ENCODE measurements around the gene MRC1. TPM values are rescaled to one million over a fixed set of nuclear protein-coding genes. Genes with fewer than 3 reads are reported as not detected.

The MRC1 gene
- polyA plus RNA-seq, 1 donor (not counting 4 experiments of a cell fraction or from before 2014, with no cell fraction given) = 0.01 TPM

GRCh38 chr10:17819836-17820235 lies 10.7 kb downstream of the MRC1 start:
- no peaks in the 10 kb centered on the region for H3K27me3 ChIP-seq (ENCODE audit: control insufficient read depth, extremely low read depth, insufficient read depth, low read length)
- no peaks in the 10 kb centered on the region for H3K79me2 ChIP-seq (ENCODE audit: control insufficient read depth, insufficient read depth, low read length)
- TF ChIP-seq, protein P1, sequence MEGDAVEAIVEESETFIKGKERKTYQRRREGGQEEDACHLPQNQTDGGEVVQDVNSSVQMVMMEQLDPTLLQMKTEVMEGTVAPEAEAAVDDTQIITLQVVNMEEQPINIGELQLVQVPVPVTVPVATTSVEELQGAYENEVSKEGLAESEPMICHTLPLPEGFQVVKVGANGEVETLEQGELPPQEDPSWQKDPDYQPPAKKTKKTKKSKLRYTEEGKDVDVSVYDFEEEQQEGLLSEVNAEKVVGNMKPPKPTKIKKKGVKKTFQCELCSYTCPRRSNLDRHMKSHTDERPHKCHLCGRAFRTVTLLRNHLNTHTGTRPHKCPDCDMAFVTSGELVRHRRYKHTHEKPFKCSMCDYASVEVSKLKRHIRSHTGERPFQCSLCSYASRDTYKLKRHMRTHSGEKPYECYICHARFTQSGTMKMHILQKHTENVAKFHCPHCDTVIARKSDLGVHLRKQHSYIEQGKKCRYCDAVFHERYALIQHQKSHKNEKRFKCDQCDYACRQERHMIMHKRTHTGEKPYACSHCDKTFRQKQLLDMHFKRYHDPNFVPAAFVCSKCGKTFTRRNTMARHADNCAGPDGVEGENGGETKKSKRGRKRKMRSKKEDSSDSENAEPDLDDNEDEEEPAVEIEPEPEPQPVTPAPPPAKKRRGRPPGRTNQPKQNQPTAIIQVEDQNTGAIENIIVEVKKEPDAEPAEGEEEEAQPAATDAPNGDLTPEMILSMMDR (optimal IDR thresholded peaks at IDR 0.05 in 1 of 3, IDR thresholded peaks at IDR 0.05 in 1 of 3, conservative IDR thresholded peaks at IDR 0.05 in 1 of 3; ENCODE audit: extremely low read depth in 1 of 3, insufficient read depth in 2 of 3, low read length in 3 of 3) = no peak
- no peak for TF ChIP-seq EZH2 (IDR thresholded peaks at IDR 0.05; ENCODE audit: low read length)

GRCh38 chr10:17820943-17821342 lies 11.8 kb downstream of the MRC1 start:
- Histone ChIP-seq H3K9ac (ENCODE audit: control insufficient read depth, extremely low read depth, insufficient read depth, low read length) (no peak overlapping the region), H3K9me3 (ENCODE audit: control insufficient read depth, low read depth, low read length) (no peaks in the 10 kb centered on the region), H4K20me1 (ENCODE audit: control insufficient read depth, extremely low read depth, insufficient read depth, low read length) (no peaks in the 10 kb centered on the region), H3K27me3 (ENCODE audit: control insufficient read depth, extremely low read depth, insufficient read depth, low read length) (no peaks in the 10 kb centered on the region), H3K79me2 (ENCODE audit: control insufficient read depth, insufficient read depth, low read length) (no peaks in the 10 kb centered on the region), H3K36me3 (ENCODE audit: control insufficient read depth in 2 of 2, extremely low read depth in 1 of 2, insufficient read depth in 2 of 2, low read length in 2 of 2) (no peaks in the 10 kb centered on the region), H3K4me2 (ENCODE audit: control insufficient read depth, extremely low read depth, insufficient read depth, low read depth, low read length) (no peak overlapping the region), H2AFZ (ENCODE audit: control insufficient read depth, low read length) (no peak overlapping the region), H3K4me1 (ENCODE audit: control insufficient read depth, extremely low read depth, insufficient read depth, low read length) (no peaks in the 10 kb centered on the region), H3K27ac (ENCODE audit: control insufficient read depth, insufficient read depth, low read length) (no peak overlapping the region), H3K9me1 (ENCODE audit: control insufficient read depth, extremely low read depth, insufficient read depth, low read length) (no peaks in the 10 kb centered on the region), H3K4me3 (ENCODE audit: control insufficient read depth in 2 of 3, extremely low read depth in 1 of 3, insufficient read depth in 2 of 3, low read depth in 1 of 3, low read length in 3 of 3) (no peak overlapping the region)
- no peak for DNase-seq (ENCODE audit: low read depth, low spot score)
- dilution Hi-C loops (cut with MboI; ENCODE audit: extremely low pct_ligation_motif_present, low sequenced_read_pairs) = no loop called here
- TF ChIP-seq, protein P1 (optimal IDR thresholded peaks at IDR 0.05 in 1 of 3, IDR thresholded peaks at IDR 0.05 in 1 of 3, conservative IDR thresholded peaks at IDR 0.05 in 1 of 3; ENCODE audit: extremely low read depth in 1 of 3, insufficient read depth in 2 of 3, low read length in 3 of 3) = no peak
- no peak for TF ChIP-seq EZH2 (IDR thresholded peaks at IDR 0.05; ENCODE audit: low read length)
- FAIRE-seq = no peak

More at GRCh38 chr10:17819836-17820235, 10.7 kb downstream of the MRC1 start:
- DNase-seq (ENCODE audit: low read depth, low spot score) (no peak), FAIRE-seq (no peak)
- Histone ChIP-seq H3K36me3 (ENCODE audit: control insufficient read depth in 2 of 2, extremely low read depth in 1 of 2, insufficient read depth in 2 of 2, low read length in 2 of 2) (no peaks in the 10 kb centered on the region), H3K27ac (ENCODE audit: control insufficient read depth, insufficient read depth, low read length) (no peak overlapping the region), H3K9me1 (ENCODE audit: control insufficient read depth, extremely low read depth, insufficient read depth, low read length) (no peaks in the 10 kb centered on the region), H3K4me3 (ENCODE audit: control insufficient read depth in 2 of 3, extremely low read depth in 1 of 3, insufficient read depth in 2 of 3, low read depth in 1 of 3, low read length in 3 of 3) (no peak overlapping the region), H3K9ac (ENCODE audit: control insufficient read depth, extremely low read depth, insufficient read depth, low read length) (no peak overlapping the region), H3K9me3 (ENCODE audit: control insufficient read depth, low read depth, low read length) (no peaks in the 10 kb centered on the region), H2AFZ (ENCODE audit: control insufficient read depth, low read length) (no peak overlapping the region), H4K20me1 (ENCODE audit: control insufficient read depth, extremely low read depth, insufficient read depth, low read length) (no peaks in the 10 kb centered on the region), H3K4me2 (ENCODE audit: control insufficient read depth, extremely low read depth, insufficient read depth, low read depth, low read length) (no peak overlapping the region), H3K4me1 (ENCODE audit: control insufficient read depth, extremely low read depth, insufficient read depth, low read length) (no peaks in the 10 kb centered on the region)
- dilution Hi-C loops (cut with MboI; ENCODE audit: extremely low pct_ligation_motif_present, low sequenced_read_pairs) = no loop called here
